ENCODE data around the gene PHLPP1. TPM values are rescaled to one million over a fixed set of nuclear protein-coding genes. Genes with fewer than 3 reads are reported as not detected.
A peak's percentile ranks its signal among the peaks of the same experiment; 100 is the strongest.

PHLPP1 gene
- total RNA-seq, 1 experiment from 2014 or later, result 14.7 TPM

DNA sequence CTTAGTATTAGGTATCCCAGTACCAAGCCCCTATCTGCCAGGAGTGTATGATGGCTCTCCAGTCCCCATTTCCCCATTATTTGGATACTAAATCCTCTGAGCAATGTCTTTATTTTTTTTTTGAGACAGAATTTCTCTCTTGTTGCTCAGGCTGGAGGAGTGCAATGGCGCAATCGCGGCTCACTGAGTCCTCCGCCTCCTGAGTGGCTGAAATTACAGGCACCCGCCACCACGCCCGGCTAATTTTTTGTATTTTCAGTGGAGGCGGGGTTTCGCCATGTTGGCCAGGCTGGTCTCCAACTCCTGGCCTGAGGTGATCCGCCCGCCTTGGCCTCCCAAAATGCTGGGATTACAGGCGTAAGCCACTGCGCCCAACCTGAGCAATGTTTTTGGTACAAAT lies 3.6 kb upstream of the PHLPP1 start (continued):
- TF ChIP-seq YY1 (IDR thresholded peaks at IDR 0.05; ENCODE audit: extremely low read depth, insufficient replicate concordance, low read depth, low read length), result no peak

- Histone ChIP-seq H3K27me3 (ENCODE audit: insufficient read depth, low read length) (no peaks in the 10 kb centered on the region), H3K27ac (ENCODE audit: low read depth, low read length) (no peak overlapping the region), H3K36me3 (ENCODE audit: control insufficient read depth in 1 of 2, insufficient read depth in 2 of 2, low read length in 2 of 2) (no peaks in the 10 kb centered on the region), H3K9me2 (ENCODE audit: insufficient read depth) (no peaks in the 10 kb centered on the region), H3K4me1 (ENCODE audit: control insufficient read depth in 1 of 2, insufficient read depth in 2 of 2, low read length in 2 of 2) (peaks cover 8 to 27% of the 10 kb centered on the region in 2 experiments), H3K4me3 (replicated peaks in 1 of 2; ENCODE audit: low read depth in 1 of 2, low read length in 2 of 2) (no peak overlapping the region), H2AFZ (ENCODE audit: low read depth, low read length, poor library complexity, severe bottlenecking) (peak overlapping the region; percentile 93), H3K9ac (ENCODE audit: low read length) (no peak overlapping the region), H3K79me2 (ENCODE audit: insufficient read depth, low read length) (peaks cover 11% of the 10 kb centered on the region), H3K4me2 (ENCODE audit: low read length) (no peak overlapping the region), H4K20me1 (ENCODE audit: insufficient read depth) (no peaks in the 10 kb centered on the region), H3K9me3 (ENCODE audit: control insufficient read depth in 1 of 2, insufficient read depth in 1 of 2, low read depth in 1 of 2, low read length in 2 of 2) (no peaks in the 10 kb centered on the region)
- ATAC-seq (no peak), DNase-seq (ENCODE audit: low read depth, low spot score) (no peak)
- ChIA-PET RAD21 (ENCODE audit: low non-redundant PET in 1 of 2, low total read pairs in 2 of 2, uncharacterized antibody in 2 of 2, unreplicated experiment in 2 of 2) (no interaction called here), CTCF (no interaction called here), POLR2A (no interaction called here)
- BruUV-seq (replicated peaks), result no TSS peak
- TF ChIP-seq CEBPB (IDR thresholded peaks at IDR 0.05; ENCODE audit: low read depth) (no peak), POLR2A (IDR thresholded peaks at IDR 0.05; ENCODE audit: borderline replicate concordance, extremely low read depth, insufficient read depth, insufficient read length) (no peak), JUND (IDR thresholded peaks at IDR 0.05) (no peak), YY1 (IDR thresholded peaks at IDR 0.05; ENCODE audit: extremely low read depth, insufficient replicate concordance, low read depth, low read length) (no peak), SIN3A (IDR thresholded peaks at IDR 0.05; ENCODE audit: low read depth) (no peak), ELF1 (IDR thresholded peaks at IDR 0.05; ENCODE audit: borderline replicate concordance, low read depth) (no peak), POLR2AphosphoS5 (IDR thresholded peaks at IDR 0.05; ENCODE audit: low read depth, low read length) (no peak), FOSL1 (IDR thresholded peaks at IDR 0.05; ENCODE audit: low read depth) (no peak), SRF (IDR thresholded peaks at IDR 0.05; ENCODE audit: low read depth) (no peak), EZH2 (IDR thresholded peaks at IDR 0.05) (no peak), CBX3 (IDR thresholded peaks at IDR 0.05; ENCODE audit: low read depth) (no peak)
- intact Hi-C loops (cut with micrococcal nuclease), result no loop called here
Observed at GRCh38 chr18:62713651-62714247, 1.6 kb upstream of the PHLPP1 start.

Data from HCT116 (cell line).